GM12878 (cell line): ENCODE data around the gene AVEN.

Source experiments
- HDGF ChIP-seq: fragments of 450-650 bp; IDR thresholded peaks from 2 replicates; pipeline ENCODE4 v1.6.1; 2016; ENCODE audit warnings: antibody characterized with exemption
- JUND ChIP-seq: IDR thresholded peaks from 2 replicates; pipeline ENCODE4 v1.6.1; 2012; ENCODE audit warnings: low read depth, mild to moderate bottlenecking, low read length, improper control_type of control experiment, moderate library complexity
- NR2C1 ChIP-seq: fragments of 450-650 bp; IDR thresholded peaks from 2 replicates; pipeline ENCODE4 v1.6.1; 2017; ENCODE audit warnings: antibody characterized with exemption, mild to moderate bottlenecking, moderate library complexity
- SP1 ChIP-seq: IDR thresholded peaks from one replicate; pipeline ENCODE4 v1.6.1; 2011; ENCODE audit warnings: low read depth, low read length
- TF ChIP-seq, protein P1 (sequence below): IDR thresholded peaks from 2 replicates; pipeline ENCODE4 v1.6.1; 2011; ENCODE audit warnings: borderline replicate concordance, low read depth, mild to moderate bottlenecking, moderate library complexity, mixed read lengths, low read length; ENCODE audit not compliant: insufficient read depth; ENCODE audit errors: extremely low read length

DNA sequence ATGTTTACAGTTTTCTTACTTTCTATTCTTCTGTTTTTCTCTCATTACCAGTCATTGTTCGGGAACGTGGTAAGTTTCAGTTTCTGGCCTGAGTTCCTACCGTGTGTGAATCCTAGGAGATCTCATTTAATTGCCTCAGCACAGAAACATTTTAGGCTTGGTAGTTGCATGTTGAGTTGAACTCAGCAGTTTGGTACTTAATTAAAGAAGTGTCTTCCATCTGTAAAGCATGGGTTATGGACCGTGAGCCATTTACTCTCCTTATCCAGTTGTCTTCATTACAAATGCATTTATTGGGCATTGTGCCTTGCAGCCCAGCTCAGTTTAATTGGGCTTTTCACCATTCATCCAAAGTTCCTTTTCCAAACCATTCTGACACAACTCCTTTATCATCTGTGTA, 212.8 kb downstream of the AVEN start:
- TF ChIP-seq SP1, result no peak
- TF ChIP-seq HDGF, result no peak
- no peak for TF ChIP-seq JUND
- TF ChIP-seq, protein P1, sequence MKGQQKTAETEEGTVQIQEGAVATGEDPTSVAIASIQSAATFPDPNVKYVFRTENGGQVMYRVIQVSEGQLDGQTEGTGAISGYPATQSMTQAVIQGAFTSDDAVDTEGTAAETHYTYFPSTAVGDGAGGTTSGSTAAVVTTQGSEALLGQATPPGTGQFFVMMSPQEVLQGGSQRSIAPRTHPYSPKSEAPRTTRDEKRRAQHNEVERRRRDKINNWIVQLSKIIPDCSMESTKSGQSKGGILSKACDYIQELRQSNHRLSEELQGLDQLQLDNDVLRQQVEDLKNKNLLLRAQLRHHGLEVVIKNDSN, result no peak
- no peak for TF ChIP-seq NR2C1
